ENCODE measurements around the gene MED15. TPM values are rescaled to one million over a fixed set of nuclear protein-coding genes. Genes with fewer than 3 reads are reported as not detected.

MED15 gene
- total RNA-seq, 4 donors from 2014 or later: 16.5 to 110 (median 38.6) TPM

- Histone ChIP-seq H3K9me3 (no peaks in the 10 kb centered on the region), H3K27ac (no peak overlapping the region), H3K4me3 (no peak overlapping the region), H3K36me3 (no peaks in the 10 kb centered on the region), H3K27me3 (no peaks in the 10 kb centered on the region), H3K4me1 (no peaks in the 10 kb centered on the region)
- intact Hi-C loops (cut with DNase I; ENCODE audit: low total_unique reads): no loop called here
- TF ChIP-seq POLR2A (IDR thresholded peaks at IDR 0.05) (no peak), CTCF (IDR thresholded peaks at IDR 0.05) (no peak)
- DNase-seq: no peak
Observed at GRCh38 chr22:20635227-20635591, 127.8 kb downstream of the MED15 start.

- TF ChIP-seq POLR2A (IDR thresholded peaks at IDR 0.05) (no peak), CTCF (IDR thresholded peaks at IDR 0.05) (no peak)
- Histone ChIP-seq H3K36me3 (no peaks in the 10 kb centered on the region), H3K4me3 (no peak overlapping the region), H3K27me3 (no peaks in the 10 kb centered on the region), H3K9me3 (no peaks in the 10 kb centered on the region), H3K27ac (no peak overlapping the region), H3K4me1 (no peaks in the 10 kb centered on the region)
- DNase-seq: no peak
- intact Hi-C loops (cut with DNase I; ENCODE audit: low total_unique reads): no loop called here
Observed at GRCh38 chr22:20636075-20636812, 128.8 kb downstream of the MED15 start.

GRCh38 chr22:20636945-20637344 is 129.5 kb downstream of the MED15 start:
- Histone ChIP-seq H3K27me3 (no peaks in the 10 kb centered on the region), H3K4me1 (no peaks in the 10 kb centered on the region), H3K36me3 (no peaks in the 10 kb centered on the region), H3K9me3 (no peaks in the 10 kb centered on the region), H3K27ac (no peak overlapping the region), H3K4me3 (no peak overlapping the region)
- no peak for DNase-seq
- TF ChIP-seq CTCF (IDR thresholded peaks at IDR 0.05): no peak
- no peak for TF ChIP-seq POLR2A (IDR thresholded peaks at IDR 0.05)
- intact Hi-C loops (cut with DNase I; ENCODE audit: low total_unique reads): no loop called here

Small RNA genes lying within 50 kb of the gene (small RNA-seq; reads per million reads assigned to genes)
- gene IGLL4P (not detected), gene RF00019 (not detected), gene RN7SL812P (not detected), gene RNY1P9 (not detected)

Other genes with a start within 250 kb of the MED15 start
- gene RTN4R, start 239.3 kb upstream of the MED15 start, total RNA-seq: 10 to 100 TPM in 1 of 4 donors, 1 to 10 TPM in 1, not detected in 2; 5.0 to 12.9 TPM
- gene DGCR6L, start 187.6 kb upstream of the MED15 start, total RNA-seq: 100 to 1,000 TPM in 1 of 4 donors, 10 to 100 TPM in 3; 17.2 to 101 (median 34.9) TPM
- 10 to 100 TPM in 3 of 4 donors, 1 to 10 TPM in 1; 8.2 to 32.0 (median 10.8) TPM for gene ZNF74, start 113.5 kb upstream of the MED15 start, total RNA-seq
- 10 to 100 TPM; 22.9 to 84.5 (median 30.1) TPM for gene SCARF2, start 69.8 kb upstream of the MED15 start, total RNA-seq
- 10 to 100 TPM; 14.1 to 73.8 (median 42.7) TPM for gene KLHL22, start 11.8 kb upstream of the MED15 start, total RNA-seq

All from uterus (tissue), 4 donors.